T-cell (primary cell): ENCODE data around the gene CBX6. TPM values are rescaled to one million over a fixed set of nuclear protein-coding genes. Genes with fewer than 3 reads are reported as not detected.
"Not testable (repeated sequence)": the region's sequence is repeated elsewhere in the genome, so short reads cannot be mapped to it uniquely, and the experiment has no call there.

Source experiments
- ATAC-seq, 4 experiments: fragments of 200-7000 bp in 3 of 4; fragments of 150-1000 bp in 1 of 4; cut with Tn5 transposase; replicated peaks in 1 of 4; 1 replicate in 3 of 4; 2 replicates in 1 of 4; pipeline ENCODE4 v1.10.0; 2021; ENCODE audit warnings: moderate library complexity in 3 of 4, mild to moderate bottlenecking in 2 of 4, moderate number of reproducible peaks in 1 of 4
- CTCF ChIA-PET, 2 donors: fragments of 300-600 bp; sonication (Branson Sonifier 250); formaldehyde crosslinking; loops; one replicate each; lab custom pipeline; 2022; ENCODE audit warnings: antibody characterized with exemption in 2 of 2; lab: Charles Lee
- POLR2A ChIA-PET, 2 donors: fragments of 300-600 bp; sonication (Branson Sonifier 250); formaldehyde crosslinking; loops; one replicate each; lab custom pipeline; 2022; ENCODE audit warnings: antibody characterized with exemption in 2 of 2; lab: Charles Lee
- DNase-seq, 35 experiments: peaks; one replicate each; pipeline versions ENCODE4 v3.0.0 to v3.0.0-alpha.2; 2013 to 2023
- H3K27ac ChIP-seq: one replicate; pipeline ENCODE4 v1.5.1; 2013; ENCODE audit warnings: low read length
- H3K27me3 ChIP-seq, 2 experiments: replicated peaks in 1 of 2; 1 replicate in 1 of 2; 2 replicates in 1 of 2; pipeline versions ENCODE4 v1.6.1 to v1.7.0; 2013; ENCODE audit warnings: low read length in 1 of 2, mixed read lengths in 1 of 2; ENCODE audit not compliant: control insufficient read depth in 2 of 2, insufficient read depth in 2 of 2; ENCODE audit errors: extremely low read depth in 1 of 2
- H3K36me3 ChIP-seq, 2 donors: 1 replicate in 1 of 2; 2 replicates in 1 of 2; pipeline versions ENCODE4 v1.6.1 to v1.7.0; 2013; ENCODE audit warnings: low read length in 1 of 2; ENCODE audit not compliant: control insufficient read depth in 2 of 2, insufficient read depth in 1 of 2; ENCODE audit errors: extremely low read depth in 1 of 2
- H3K4me1 ChIP-seq, 2 experiments: 1 replicate in 1 of 2; 2 replicates in 1 of 2; pipeline versions ENCODE4 v1.6.1 to v1.7.0; 2013; ENCODE audit warnings: low read length in 2 of 2, mixed read lengths in 1 of 2; ENCODE audit not compliant: insufficient read depth in 2 of 2, control insufficient read depth in 1 of 2; ENCODE audit errors: extremely low read depth in 1 of 2
- H3K4me3 ChIP-seq, 2 donors: 1 replicate in 1 of 2; 2 replicates in 1 of 2; pipeline versions ENCODE4 v1.5.1 to v1.7.0; 2013; ENCODE audit warnings: mild to moderate bottlenecking in 2 of 2, low read length in 1 of 2, moderate library complexity in 1 of 2; ENCODE audit not compliant: control insufficient read depth in 1 of 2; ENCODE audit errors: extremely low read depth in 1 of 2
- H3K9me3 ChIP-seq: 2 replicates; pipeline ENCODE4 v1.7.0; 2013
- H3K27ac Mint-ChIP-seq, 2 donors: one replicate each; pipeline ENCODE4 v1.8.0; 2020 to 2021; ENCODE audit warnings: mild to moderate bottlenecking in 2 of 2, mixed read lengths in 2 of 2
- H3K27me3 Mint-ChIP-seq, 2 donors: one replicate each; pipeline ENCODE4 v1.8.0; 2021 to 2022; ENCODE audit warnings: mixed read lengths in 2 of 2
- H3K36me3 Mint-ChIP-seq: one replicate; pipeline ENCODE4 v1.8.0; 2021; ENCODE audit warnings: mixed read lengths
- H3K4me1 Mint-ChIP-seq, 3 donors: one replicate each; pipeline ENCODE4 v1.8.0; 2020 to 2022; ENCODE audit warnings: mixed read lengths in 3 of 3, mild to moderate bottlenecking in 1 of 3
- H3K4me3 Mint-ChIP-seq, 3 donors: one replicate each; pipeline ENCODE4 v1.8.0; 2020 to 2022; ENCODE audit warnings: mild to moderate bottlenecking in 3 of 3, mixed read lengths in 3 of 3, moderate library complexity in 3 of 3
- H3K9me3 Mint-ChIP-seq, 3 donors: one replicate each; pipeline ENCODE4 v1.8.0; 2020 to 2022; ENCODE audit warnings: mixed read lengths in 3 of 3
- WGBS: methylation state at CpG from one replicate; pipeline ENCODE4 v1.1.5; 2013; ENCODE audit warnings: missing lambda C conversion rate; ENCODE audit not compliant: insufficient coverage; 5-methylcytosine and 5-hydroxymethylcytosine counted together
- total RNA-seq, 35 experiments: library from RNA in 6 of 35; stranded (reverse) in 6 of 35; fragments of 120-200 nt in 1 of 35; gene quantifications; one replicate each; pipeline versions ENCODE4 v1.2.1 to v1.2.4 and lab custom pipeline; 2013 to 2026

Gene CBX6
- total RNA-seq, 5 donors from 2014 or later (not counting 1 experiment from before 2014, with no cell fraction given) = 41.2 to 92.0 (median 87.1) TPM

DNA sequence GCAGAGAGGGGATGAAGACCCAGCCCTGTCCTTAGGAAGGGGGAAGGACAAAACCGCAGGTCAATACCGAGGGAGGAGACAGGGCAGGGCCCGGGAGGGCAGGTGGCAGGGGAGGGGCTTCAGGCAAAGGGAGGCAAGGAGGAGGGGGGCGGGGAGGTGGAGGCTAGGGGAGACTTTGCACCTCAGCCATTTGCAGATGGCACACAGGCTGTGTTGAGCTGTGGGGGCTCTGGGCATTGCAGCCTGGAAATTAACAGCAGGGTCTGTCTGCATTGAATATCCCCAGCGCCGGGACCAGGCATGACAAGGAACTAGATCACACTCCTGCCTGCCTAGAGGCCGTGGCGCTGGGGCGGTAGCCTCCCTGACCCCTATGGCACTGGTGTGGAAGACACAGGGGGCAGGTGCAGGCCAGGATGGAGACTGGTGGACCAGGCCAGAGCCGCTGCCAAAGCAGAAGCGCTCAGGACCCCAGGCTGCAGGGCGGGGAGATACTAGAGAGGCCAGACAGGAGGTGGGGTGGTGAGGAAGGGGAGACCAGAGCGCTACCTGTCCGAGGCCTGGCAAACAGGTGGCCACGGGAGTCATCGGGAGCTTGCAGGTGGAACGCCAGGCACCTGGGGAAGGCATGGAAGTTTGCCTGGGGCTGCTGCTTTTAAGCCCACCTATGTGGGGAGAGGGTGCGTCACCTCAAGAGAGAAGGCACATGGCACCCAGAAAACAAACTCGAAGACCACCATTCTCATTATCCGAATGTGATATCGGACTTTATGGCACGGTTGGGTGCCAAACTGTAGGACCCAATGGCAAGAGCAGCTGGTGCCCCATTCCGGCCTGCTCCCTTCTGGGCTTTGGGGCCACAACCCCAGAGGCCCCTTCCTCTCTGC lies 11.5 kb downstream of the CBX6 start:
- Histone ChIP-seq H3K36me3 (peaks cover 8 to 11% of the 10 kb centered on the region in 2 donors), H3K4me3 (no peak overlapping the region), H3K27ac (no peak overlapping the region), H3K9me3 (no peaks in the 10 kb centered on the region), H3K27me3 (peaks cover 0 to 13% of the 10 kb centered on the region in 2 experiments), H3K4me1 (peaks cover 0 to 11% of the 10 kb centered on the region in 2 experiments)
- ChIA-PET POLR2A (no interaction called here), CTCF (no interaction called here)
- DNase-seq = no peak
- Mint-ChIP-seq H3K27me3 (peaks cover 0 to 2% of the 10 kb centered on the region in 2 donors), H3K4me1 (peaks cover 0 to 12% (median 10%) of the 10 kb centered on the region in 3 donors), H3K4me3 (no peak overlapping the region), H3K9me3 (no peaks in the 10 kb centered on the region), H3K27ac (no peak overlapping the region), H3K36me3 (no peaks in the 10 kb centered on the region)
- WGBS = 87% methylated on average over 22 of the region's 23 CpGs
- no peak for ATAC-seq

DNA sequence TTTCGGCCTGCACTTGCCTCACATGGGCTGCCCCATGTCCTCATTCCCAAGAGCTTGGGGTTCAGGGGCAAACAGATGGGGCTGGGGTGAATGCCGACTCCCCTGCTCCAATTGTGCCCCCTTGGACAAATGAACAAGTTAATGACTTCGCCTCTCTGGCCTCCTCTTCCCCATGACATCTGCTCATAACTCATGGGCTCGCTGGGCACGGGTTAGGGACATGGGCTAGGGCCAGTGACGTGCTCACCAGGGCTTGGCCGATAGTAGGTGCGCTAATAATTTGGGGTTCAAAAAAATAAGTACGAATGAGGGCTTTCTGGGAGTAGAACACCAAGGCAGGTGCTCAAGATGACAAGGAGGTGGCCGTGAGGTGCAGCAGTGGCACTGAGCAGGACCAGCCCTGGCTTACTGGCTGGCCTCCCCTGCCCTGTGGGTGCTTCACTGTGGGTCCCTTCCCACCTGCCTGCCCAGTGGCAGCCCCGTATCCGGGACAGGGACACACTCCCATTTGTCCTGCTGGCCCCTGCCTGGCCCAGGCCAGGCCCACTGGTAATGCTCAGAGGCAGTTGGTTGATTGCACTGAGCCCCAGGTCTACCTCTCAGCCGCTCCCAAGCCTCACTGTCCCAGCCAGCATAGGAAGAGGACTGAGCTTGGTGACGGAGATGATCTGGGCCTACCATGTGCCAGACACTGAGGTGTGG lies 12.3 kb downstream of the CBX6 start:
- 91% methylated on average over 11 of the region's 14 CpGs for WGBS
- ChIA-PET CTCF (no interaction called here), POLR2A (no interaction called here)
- Histone ChIP-seq H3K4me3 (no peak overlapping the region), H3K27ac (no peak overlapping the region), H3K36me3 (peaks cover 3 to 4% of the 10 kb centered on the region in 2 donors), H3K27me3 (peaks cover 0 to 15% of the 10 kb centered on the region in 2 experiments), H3K4me1 (peaks cover 0 to 4% of the 10 kb centered on the region in 2 experiments), H3K9me3 (no peaks in the 10 kb centered on the region)
- DNase-seq = no peak
- Mint-ChIP-seq H3K27me3 (peaks cover 0 to 6% of the 10 kb centered on the region in 2 donors), H3K36me3 (no peaks in the 10 kb centered on the region), H3K4me3 (no peak overlapping the region), H3K9me3 (no peaks in the 10 kb centered on the region), H3K27ac (no peak overlapping the region), H3K4me1 (peaks cover 0 to 12% (median 10%) of the 10 kb centered on the region in 3 donors)
- ATAC-seq = peak in 2 of 4 experiments; percentile 10 to 25

DNA sequence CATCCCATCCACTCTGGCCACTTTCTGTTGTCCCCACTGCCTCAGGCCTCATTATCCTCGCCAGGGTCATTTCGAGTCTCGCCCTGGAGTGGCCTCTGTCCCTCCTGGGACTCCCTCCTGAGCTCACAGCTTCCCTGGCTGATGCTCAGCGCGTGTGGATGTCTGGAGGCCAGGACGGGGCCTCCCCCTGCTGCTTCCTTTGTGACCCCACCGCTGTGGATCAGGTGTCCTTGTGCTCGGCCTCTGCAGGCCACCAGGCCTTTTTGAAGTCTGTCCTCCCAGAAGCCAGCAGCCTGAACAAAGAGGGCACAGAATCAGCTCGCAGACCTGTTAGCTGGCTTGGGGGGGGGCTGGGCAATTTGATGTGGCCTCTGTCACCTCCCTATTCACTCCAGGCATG lies 13.5 kb downstream of the CBX6 start:
- H3K4me3 ChIP-seq = no peak overlapping the region
- Mint-ChIP-seq H3K4me3 (no peak overlapping the region), H3K27ac (no peak overlapping the region), H3K9me3 (no peaks in the 10 kb centered on the region), H3K4me1 (peaks cover 0 to 8% (median 7%) of the 10 kb centered on the region in 3 donors), H3K36me3 (no peaks in the 10 kb centered on the region), H3K27me3 (peaks cover 0 to 6% of the 10 kb centered on the region in 2 donors)
- 68% methylated on average over 7 of the region's 9 CpGs for WGBS
- CTCF ChIA-PET = interaction anchor here in 1 of 2 donors (1.0 kb wide), 1 partner anchor 11 kb away, joined by 5 read pairs; no protein-coding TSS in a partner anchor
- POLR2A ChIA-PET = interaction anchor here in 1 of 2 donors (0.6 kb wide), 1 partner anchor 460 kb away, joined by 4 read pairs; no protein-coding TSS in a partner anchor
- ATAC-seq = no peak
- peaks cover 0 to 3% of the 10 kb centered on the region in 2 experiments for H3K4me1 ChIP-seq
- no peak for DNase-seq
- no peaks in the 10 kb centered on the region for H3K9me3 ChIP-seq
- peaks cover 0 to 15% of the 10 kb centered on the region in 2 experiments for H3K27me3 ChIP-seq
- no peak overlapping the region for H3K27ac ChIP-seq
- peaks cover 0 to 4% of the 10 kb centered on the region in 2 donors for H3K36me3 ChIP-seq

DNA sequence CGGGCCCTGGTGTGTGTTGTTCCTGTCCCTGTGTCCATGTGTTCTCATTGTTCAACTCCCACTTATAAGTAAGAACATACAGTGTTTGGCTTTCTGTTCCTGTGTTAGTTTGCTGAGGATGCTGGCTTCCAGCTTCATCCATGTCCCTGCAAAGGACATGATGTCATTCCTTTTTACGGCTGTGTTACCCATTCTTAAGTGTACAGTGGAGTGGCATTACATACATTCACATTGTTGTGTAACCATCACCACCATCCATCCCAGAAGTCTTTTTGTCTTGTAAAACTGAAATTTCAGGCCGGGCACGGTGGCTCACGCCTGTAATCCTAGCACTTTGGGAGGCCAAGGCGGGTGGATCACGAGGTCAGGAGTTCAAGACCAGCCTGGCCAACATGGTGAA lies 17.5 kb downstream of the CBX6 start:
- H3K36me3 Mint-ChIP-seq, H3K4me3 Mint-ChIP-seq: not testable (repeated sequence)
- POLR2A ChIA-PET = interaction anchor here in 1 of 2 donors (0.8 kb wide), 1 partner anchor 17 kb away, joined by 3 read pairs; no protein-coding TSS in a partner anchor

DNA sequence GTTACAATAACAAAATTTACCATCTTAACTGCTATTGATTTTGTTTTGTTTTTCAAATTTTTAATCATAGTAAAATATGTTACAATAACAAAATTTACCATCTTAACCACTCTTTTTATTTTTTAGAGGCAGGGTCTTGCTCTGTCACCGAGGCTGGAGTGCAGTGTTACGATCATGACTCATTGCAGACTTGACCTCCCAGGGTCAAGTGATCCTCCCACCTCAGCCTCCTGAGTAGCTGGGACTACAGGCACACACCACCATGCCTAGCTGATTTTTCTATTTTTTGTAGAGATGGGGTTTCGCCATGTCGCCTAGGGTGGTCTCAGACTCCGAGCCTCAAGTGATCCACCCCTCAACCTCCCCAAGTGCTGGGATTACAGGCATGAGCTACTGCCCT lies 18.1 kb downstream of the CBX6 start:
- peaks cover 0 to 30% of the 10 kb centered on the region in 2 experiments for H3K27me3 ChIP-seq
- H3K36me3 Mint-ChIP-seq, H3K27me3 Mint-ChIP-seq: not testable (repeated sequence)

More for the DNA sequence above, 17.5 kb downstream of the CBX6 start:
- H3K9me3 ChIP-seq, H3K4me1 ChIP-seq, H3K4me1 Mint-ChIP-seq, H3K27me3 Mint-ChIP-seq, H3K27ac Mint-ChIP-seq, ATAC-seq, DNase-seq, H3K9me3 Mint-ChIP-seq, H3K27ac ChIP-seq, H3K36me3 ChIP-seq, H3K4me3 ChIP-seq: not testable (repeated sequence)
- H3K27me3 ChIP-seq = peaks cover 0 to 29% of the 10 kb centered on the region in 2 experiments
- 100% methylated on average over 1 of the region's 7 CpGs for WGBS
- CTCF ChIA-PET = interaction anchor here (0.7 to 1.0 kb wide), 4 partner anchors 9 to 264 kb away, joined by 3 to 5 read pairs (median 4); no protein-coding TSS in a partner anchor

DNA sequence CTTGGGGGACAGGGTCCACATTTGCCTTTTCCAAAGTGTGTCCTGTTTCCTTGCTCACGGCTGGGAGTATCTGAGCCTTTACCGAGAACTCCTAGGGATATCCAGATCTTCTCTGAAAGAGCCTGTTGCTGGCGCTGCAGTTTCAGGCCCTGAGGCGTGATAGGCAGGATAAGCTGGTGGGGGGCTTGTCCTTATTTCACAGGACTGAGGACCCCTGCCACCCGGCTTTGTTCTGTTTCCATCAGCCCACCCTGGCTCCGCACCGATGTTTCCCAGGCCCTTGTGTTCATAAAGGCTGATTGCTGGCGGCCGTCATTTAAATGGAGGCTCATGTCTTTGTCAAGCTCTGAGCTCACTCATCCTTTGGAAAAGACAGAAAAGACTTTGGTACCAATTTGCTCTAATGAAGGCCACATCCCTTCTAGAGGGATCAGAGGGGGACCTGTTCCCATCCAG lies 18.8 kb downstream of the CBX6 start:
- H3K36me3 ChIP-seq = no peaks in the 10 kb centered on the region
- Mint-ChIP-seq H3K9me3 (no peaks in the 10 kb centered on the region), H3K27me3 (peaks cover 2 to 9% of the 10 kb centered on the region in 2 donors), H3K4me3 (no peak overlapping the region), H3K4me1 (no peaks in the 10 kb centered on the region), H3K27ac (no peak overlapping the region), H3K36me3 (no peaks in the 10 kb centered on the region)
- no peak overlapping the region for H3K4me3 ChIP-seq
- peaks cover 0 to 30% of the 10 kb centered on the region in 2 experiments for H3K27me3 ChIP-seq
- H3K27ac ChIP-seq = no peak overlapping the region
- no peak for ATAC-seq
- 77% methylated on average over 8 of the region's 9 CpGs for WGBS
- CTCF ChIA-PET = interaction anchor here in 1 of 2 donors (1.0 kb wide), 1 partner anchor 10 kb away, joined by 3 read pairs; no protein-coding TSS in a partner anchor
- POLR2A ChIA-PET = no interaction called here
- no peaks in the 10 kb centered on the region for H3K4me1 ChIP-seq
- DNase-seq = no peak
- H3K9me3 ChIP-seq = no peaks in the 10 kb centered on the region

More for the DNA sequence above, 18.1 kb downstream of the CBX6 start:
- H3K27ac ChIP-seq, H3K36me3 ChIP-seq, DNase-seq, H3K9me3 ChIP-seq, H3K4me3 Mint-ChIP-seq, H3K4me1 Mint-ChIP-seq, H3K4me3 ChIP-seq, H3K4me1 ChIP-seq, ATAC-seq, H3K9me3 Mint-ChIP-seq, H3K27ac Mint-ChIP-seq: not testable (repeated sequence)
- ChIA-PET CTCF (interaction anchor here in 1 of 2 donors (1.0 kb wide), 1 partner anchor 11 kb away, joined by 3 read pairs; no protein-coding TSS in a partner anchor), POLR2A (interaction anchor here in 1 of 2 donors (0.8 kb wide), 1 partner anchor 17 kb away, joined by 3 read pairs; no protein-coding TSS in a partner anchor)
- WGBS = no CpG with 5 or more reads among the region's 5 CpGs
